Hematopoietic multipotent progenitor cell (in vitro differentiated cells): ENCODE results near the gene MAP3K14. TPM values are rescaled to one million over a fixed set of nuclear protein-coding genes. Genes with fewer than 3 reads are reported as not detected.

Experiments used
- DNase-seq, 3 donors: peaks; one replicate each; pipeline ENCODE4 v3.0.0-alpha.2; 2011 to 2015; ENCODE audit warnings: low read depth in 2 of 3, low spot score in 2 of 3
- total RNA-seq: library from RNA; depleted of rRNA; stranded (reverse); fragments of >200 nt; gene quantifications from one replicate; pipeline ENCODE4 v1.2.3, GENCODE V29; 2012

Gene MAP3K14
- total RNA-seq, 1 donor = 10.2 TPM

- no peak for DNase-seq
These were observed 23.1 kb upstream of the MAP3K14 start for GRCh38 chr17:45339646-45340605.

- DNase-seq = no peak
These were observed 22.2 kb upstream of the MAP3K14 start for GRCh38 chr17:45338996-45339535.

GRCh38 chr17:45338023-45338781, 21.4 kb upstream of the MAP3K14 start:
- DNase-seq = no peak

GRCh38 chr17:45336390-45337182, 19.8 kb upstream of the MAP3K14 start:
- no peak for DNase-seq

- DNase-seq = no peak
These were observed 18.9 kb upstream of the MAP3K14 start for GRCh38 chr17:45335721-45336120.

GRCh38 chr17:45334701-45335677, 18.2 kb upstream of the MAP3K14 start:
- no peak for DNase-seq

- DNase-seq = no peak
These were observed 17.4 kb upstream of the MAP3K14 start for GRCh38 chr17:45334231-45334630.

GRCh38 chr17:45333702-45334092, 16.9 kb upstream of the MAP3K14 start:
- DNase-seq = no peak

GRCh38 chr17:45332989-45333701, 16.3 kb upstream of the MAP3K14 start:
- DNase-seq = peak in 2 of 3 donors; percentile 60 to 86

- no peak for DNase-seq
These were observed 15.7 kb upstream of the MAP3K14 start for GRCh38 chr17:45332505-45332904.

- DNase-seq = no peak
These were observed 9.8 kb upstream of the MAP3K14 start for GRCh38 chr17:45326626-45327025.

- DNase-seq = no peak
These were observed 9.0 kb upstream of the MAP3K14 start for GRCh38 chr17:45325810-45326209.

- no peak for DNase-seq
These were observed 7.5 kb upstream of the MAP3K14 start for GRCh38 chr17:45324336-45324735.

- DNase-seq = no peak
These were observed 5.3 kb upstream of the MAP3K14 start for GRCh38 chr17:45322168-45322567.

- DNase-seq = peak in 2 of 3 donors; percentile 68 to 70
These were observed 4.2 kb upstream of the MAP3K14 start for GRCh38 chr17:45320931-45321461.

- no peak for DNase-seq
These were observed 3.6 kb upstream of the MAP3K14 start for GRCh38 chr17:45320349-45320930.

- no peak for DNase-seq
These were observed 2.5 kb upstream of the MAP3K14 start for GRCh38 chr17:45319239-45319703.
